HEK293T (cell line): ENCODE data around the gene NXNL1.

Source experiments
- CTCF ChIA-PET: fragments of 350-600 bp; formaldehyde crosslinking; extraction: SDS; loops from one replicate; lab custom pipeline; 2021; ENCODE audit warnings: antibody characterized with exemption, inconsistent platforms; lab: Yijun Ruan, JAX
- POLR2A ChIA-PET: fragments of 350-600 bp; formaldehyde crosslinking; extraction: SDS; loops from one replicate; lab custom pipeline; 2020; ENCODE audit warnings: antibody characterized with exemption, inconsistent platforms; lab: Yijun Ruan, JAX
- DNase-seq: peaks from one replicate; pipeline ENCODE4 v3.0.0; 2012; ENCODE audit warnings: mixed read lengths; ENCODE audit errors: extremely low spot score
- ARNT ChIP-seq: fragments of 450-650 bp; IDR thresholded peaks from 2 replicates; pipeline ENCODE4 v1.6.1; 2017; ENCODE audit warnings: mild to moderate bottlenecking
- BHLHE40 ChIP-seq: fragments of 450-650 bp; IDR thresholded peaks from 2 replicates; pipeline ENCODE4 v1.6.1; 2016; ENCODE audit warnings: mild to moderate bottlenecking, moderate library complexity, borderline replicate concordance
- CTBP1 ChIP-seq: fragments of 450-650 bp; IDR thresholded peaks from 2 replicates; pipeline ENCODE4 v1.6.1; 2016; ENCODE audit warnings: borderline replicate concordance
- ELF4 ChIP-seq: fragments of 450-650 bp; IDR thresholded peaks from 2 replicates; pipeline ENCODE4 v1.6.1; 2017; ENCODE audit warnings: antibody characterized with exemption
- FOXA1 ChIP-seq: fragments of 450-650 bp; IDR thresholded peaks from 2 replicates; pipeline ENCODE4 v1.6.1; 2016; ENCODE audit warnings: mild to moderate bottlenecking
- FOXK2 ChIP-seq: fragments of 450-650 bp; IDR thresholded peaks from 2 replicates; pipeline ENCODE4 v1.6.1; 2016; ENCODE audit warnings: mild to moderate bottlenecking
- FOXM1 ChIP-seq: fragments of 450-650 bp; IDR thresholded peaks from 2 replicates; pipeline ENCODE4 v1.6.1; 2017; ENCODE audit warnings: mild to moderate bottlenecking, borderline replicate concordance
- HDGF ChIP-seq: fragments of 450-650 bp; IDR thresholded peaks from 2 replicates; pipeline ENCODE4 v1.6.1; 2017; ENCODE audit warnings: antibody characterized with exemption, borderline replicate concordance
- L3MBTL2 ChIP-seq: fragments of 450-650 bp; conservative IDR thresholded peaks from 2 replicates; pipeline ENCODE4 v1.6.1; 2016; ENCODE audit warnings: mild to moderate bottlenecking
- LEF1 ChIP-seq: fragments of 450-650 bp; IDR thresholded peaks from 2 replicates; pipeline ENCODE4 v1.6.1; 2017; ENCODE audit warnings: mild to moderate bottlenecking, borderline replicate concordance
- NFRKB ChIP-seq: fragments of 450-650 bp; IDR thresholded peaks from 2 replicates; pipeline ENCODE4 v1.6.1; 2016; ENCODE audit warnings: mild to moderate bottlenecking, moderate library complexity
- SP1 ChIP-seq: fragments of 450-650 bp; IDR thresholded peaks from 2 replicates; pipeline ENCODE4 v1.6.1; 2017
- SUZ12 ChIP-seq: fragments of 450-650 bp; IDR thresholded peaks from 2 replicates; pipeline ENCODE4 v1.6.1; 2016; ENCODE audit warnings: mild to moderate bottlenecking
- TF ChIP-seq, protein P1 (sequence below): fragments of 450-650 bp; IDR thresholded peaks from 2 replicates; pipeline ENCODE4 v1.6.1; 2016

NXNL1 gene

DNA sequence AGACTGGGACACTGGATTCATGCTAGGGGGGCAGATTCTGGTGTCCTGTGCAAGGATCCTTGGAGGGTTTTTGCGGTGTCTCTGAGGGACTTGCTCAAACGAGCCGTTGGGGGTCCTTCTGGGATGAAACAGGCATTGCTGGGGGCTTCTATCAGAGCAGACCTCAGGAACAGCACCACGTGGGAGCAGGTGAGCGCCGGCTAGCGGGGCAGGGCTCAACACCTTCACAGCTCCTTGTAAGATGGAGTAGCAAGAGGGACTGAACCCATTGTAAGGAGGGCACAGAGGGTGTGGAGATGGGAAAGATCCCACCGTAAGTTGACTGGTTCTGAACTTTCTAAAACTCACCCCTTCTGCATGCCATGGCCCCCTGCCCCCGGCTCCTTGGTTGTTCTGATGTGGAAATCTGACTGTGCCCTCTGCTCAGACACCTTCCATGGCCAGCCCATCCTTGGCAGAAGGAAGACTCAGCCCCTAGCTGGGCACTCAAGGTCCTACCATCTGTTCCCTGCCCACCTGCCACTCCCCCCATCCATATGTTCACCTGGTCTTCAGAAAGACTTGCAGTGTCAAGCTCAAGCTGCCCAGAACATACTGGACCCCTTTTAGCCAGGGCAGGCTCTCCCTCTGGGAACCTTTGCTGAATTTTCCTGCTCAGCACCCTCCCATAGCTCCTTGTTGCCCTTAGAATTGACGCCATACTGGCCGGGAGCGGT, 10.8 kb upstream of the NXNL1 start:
- CTCF ChIA-PET = interaction anchor here (1.3 kb wide), 1 partner anchor 25 kb away, joined by 3 read pairs; no protein-coding TSS in a partner anchor
- POLR2A ChIA-PET = interaction anchor here (0.6 to 1.3 kb wide), 4 partner anchors 11 to 135 kb away, joined by 3 to 5 read pairs (median 4); partner anchors contain the start of genes NXNL1 and PGLS
- no peak for TF ChIP-seq FOXA1
- TF ChIP-seq, protein P1, sequence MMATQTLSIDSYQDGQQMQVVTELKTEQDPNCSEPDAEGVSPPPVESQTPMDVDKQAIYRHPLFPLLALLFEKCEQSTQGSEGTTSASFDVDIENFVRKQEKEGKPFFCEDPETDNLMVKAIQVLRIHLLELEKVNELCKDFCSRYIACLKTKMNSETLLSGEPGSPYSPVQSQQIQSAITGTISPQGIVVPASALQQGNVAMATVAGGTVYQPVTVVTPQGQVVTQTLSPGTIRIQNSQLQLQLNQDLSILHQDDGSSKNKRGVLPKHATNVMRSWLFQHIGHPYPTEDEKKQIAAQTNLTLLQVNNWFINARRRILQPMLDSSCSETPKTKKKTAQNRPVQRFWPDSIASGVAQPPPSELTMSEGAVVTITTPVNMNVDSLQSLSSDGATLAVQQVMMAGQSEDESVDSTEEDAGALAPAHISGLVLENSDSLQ = no peak
- no peak for TF ChIP-seq ARNT
- no peak for TF ChIP-seq LEF1
- TF ChIP-seq SP1 = no peak
- DNase-seq = no peak

- ChIA-PET CTCF (interaction anchor here (0.6 to 1.3 kb wide), 2 partner anchors 26 to 41 kb away, joined by 3 to 8 read pairs; partner anchors contain the start of gene PGLS), POLR2A (interaction anchor here (1.0 to 1.3 kb wide), 3 partner anchors 10 to 136 kb away, joined by 3 to 5 read pairs (median 4); partner anchors contain the start of genes NXNL1 and PGLS)
- DNase-seq = peak; percentile 94
- TF ChIP-seq, protein P1 = peak; percentile 98
- TF ChIP-seq FOXK2 (no peak), LEF1 (no peak)
Observed at GRCh38 chr19:17470068-17470841, 9.5 kb upstream of the NXNL1 start, which contains the start of gene SLC27A1. SLC27A1 (plus strand) TSS chr19:17470524; CDS start chr19:17470541, 17 bp downstream.

GRCh38 chr19:17469481-17470067, 8.8 kb upstream of the NXNL1 start:
- ChIA-PET POLR2A (no interaction called here), CTCF (interaction anchor here (0.6 kb wide), 1 partner anchor 42 kb away, joined by 8 read pairs; the partner anchor contains the start of gene PGLS)

GRCh38 chr19:17469092-17469480, 8.4 kb upstream of the NXNL1 start:
- CTCF ChIA-PET = no interaction called here
- DNase-seq = no peak
- POLR2A ChIA-PET = no interaction called here
- TF ChIP-seq FOXM1 (no peak), HDGF (no peak), ELF4 (no peak), CTBP1 (no peak), FOXA1 (no peak), L3MBTL2 (no peak), SUZ12 (no peak), FOXK2 (no peak)
- TF ChIP-seq, protein P1 = no peak

More at GRCh38 chr19:17469481-17470067, 8.8 kb upstream of the NXNL1 start:
- TF ChIP-seq SUZ12 (no peak), L3MBTL2 (peak; percentile 76)
- TF ChIP-seq, protein P1 = no peak
- peak; percentile 85 for DNase-seq

DNA sequence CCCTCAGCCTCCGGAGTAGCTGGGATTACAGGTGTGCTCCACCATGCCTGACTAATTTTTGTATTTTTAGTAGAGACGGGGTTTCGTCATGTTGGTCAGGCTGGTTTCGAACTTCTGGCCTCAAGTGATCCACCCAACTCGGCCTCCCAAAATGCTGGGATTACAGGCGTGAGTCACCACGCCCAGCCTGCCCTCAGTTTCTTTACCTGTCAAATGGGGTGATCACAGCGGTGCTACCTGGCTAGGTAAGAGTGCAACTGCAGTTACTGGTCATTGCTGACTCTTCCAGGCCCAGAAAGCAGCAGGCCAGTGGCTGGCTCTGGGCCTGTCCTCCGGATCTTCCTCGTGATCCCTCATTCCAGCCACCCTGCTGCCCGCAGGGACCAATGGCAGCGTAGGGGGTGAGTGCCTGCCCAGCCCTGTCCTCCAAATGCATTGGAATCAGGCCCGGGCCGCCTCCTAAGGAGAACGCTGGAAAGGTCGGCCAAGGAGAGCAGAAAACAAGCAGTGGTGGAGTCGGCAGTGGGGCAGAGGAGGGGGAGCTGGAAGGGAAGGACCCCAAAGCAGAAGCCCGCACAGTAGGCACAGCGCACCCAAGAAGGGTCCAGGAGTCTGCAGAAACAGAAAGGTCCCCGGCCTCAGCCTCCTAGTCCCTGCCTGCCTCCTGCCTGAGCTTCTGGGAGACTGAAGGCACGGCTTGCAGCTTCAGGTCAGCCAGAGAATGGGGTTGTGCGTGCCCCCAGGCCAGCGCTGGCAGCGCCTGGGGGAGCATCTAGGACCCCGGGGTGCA, 7.8 kb upstream of the NXNL1 start:
- no peak for DNase-seq
- TF ChIP-seq ARNT (no peak), FOXK2 (no peak), ELF4 (no peak), NFRKB (no peak), L3MBTL2 (no peak), FOXM1 (no peak), SUZ12 (no peak), LEF1 (no peak), BHLHE40 (no peak)
- CTCF ChIA-PET = no interaction called here
- POLR2A ChIA-PET = interaction anchor here (1.5 kb wide), 1 partner anchor 49 kb away, joined by 3 read pairs; the partner anchor contains the start of gene MVB12A
